Measurements from ENCODE around the gene RING1. TPM values are rescaled to one million over a fixed set of nuclear protein-coding genes. Genes with fewer than 3 reads are reported as not detected.

The RING1 gene
- total RNA-seq (25.0 and 25.6 TPM in 2 replicates), polyA plus RNA-seq (32.3 and 32.5 TPM in 2 replicates)

GRCh38 chr6:33208091-33208967 is at the start of gene RING1:
Gene RING1 (plus strand): TSS chr6:33208500. CDS start chr6:33208823, 323 bp downstream.
- WGBS (ENCODE audit: low lambda C conversion rate, missing lambda C conversion rate): 2% methylated on average over 60 of the region's 86 CpGs
- H3K4me1 ChIP-seq (ENCODE audit: insufficient read depth): peaks cover 30% of the 10 kb centered on the region
- no peaks in the 10 kb centered on the region for H3K36me3 ChIP-seq (replicated peaks; ENCODE audit: insufficient read depth, low read depth)

GRCh38 chr6:33160096-33160495 is 48.2 kb upstream of the RING1 start:
- Histone ChIP-seq H3K27me3 (no peaks in the 10 kb centered on the region), H3K9me3 (ENCODE audit: low read depth) (no peaks in the 10 kb centered on the region), H2AFZ (no peak overlapping the region), H3K4me1 (ENCODE audit: insufficient read depth) (peaks cover 7% of the 10 kb centered on the region), H3K4me2 (no peak overlapping the region), H3K4me3 (no peak overlapping the region), H3K36me3 (replicated peaks; ENCODE audit: insufficient read depth, low read depth) (no peaks in the 10 kb centered on the region), H3K79me2 (no peaks in the 10 kb centered on the region), H3K9me2 (replicated peaks; ENCODE audit: insufficient read depth) (no peaks in the 10 kb centered on the region), H3K27ac (no peak overlapping the region), H4K20me1 (ENCODE audit: insufficient read depth, poor library complexity, severe bottlenecking) (no peaks in the 10 kb centered on the region)
- 94% methylated on average over 11 of the region's 11 CpGs for WGBS (ENCODE audit: low lambda C conversion rate, missing lambda C conversion rate)
- DNase-seq (ENCODE audit: low spot score): no peak
- no peak for TF ChIP-seq CTCF (IDR thresholded peaks at IDR 0.05; ENCODE audit: poor library complexity)
- no peak for TF ChIP-seq EZH2 (IDR thresholded peaks at IDR 0.05; ENCODE audit: borderline replicate concordance)
- no peak for TF ChIP-seq EZH2phosphoT487 (IDR thresholded peaks at IDR 0.05; ENCODE audit: low read depth, severe bottlenecking, unreplicated experiment)

More at GRCh38 chr6:33208091-33208967, at the start of gene RING1:
- Histone ChIP-seq H3K4me2 (peak within 1 kb of the TSS; percentile 91), H3K4me3 (peak within 1 kb of the TSS; percentile 74), H3K9me2 (replicated peaks; ENCODE audit: insufficient read depth) (no peaks in the 10 kb centered on the region), H3K79me2 (peaks cover 23% of the 10 kb centered on the region), H3K9me3 (ENCODE audit: low read depth) (no peaks in the 10 kb centered on the region), H3K27me3 (no peaks in the 10 kb centered on the region), H2AFZ (peak within 1 kb of the TSS; percentile 64), H3K27ac (peak within 1 kb of the TSS; percentile 94), H4K20me1 (ENCODE audit: insufficient read depth, poor library complexity, severe bottlenecking) (no peaks in the 10 kb centered on the region)
- TF ChIP-seq CTCF (IDR thresholded peaks at IDR 0.05; ENCODE audit: poor library complexity): no peak
- no peak for TF ChIP-seq EZH2 (IDR thresholded peaks at IDR 0.05; ENCODE audit: borderline replicate concordance)
- no peak for TF ChIP-seq EZH2phosphoT487 (IDR thresholded peaks at IDR 0.05; ENCODE audit: low read depth, severe bottlenecking, unreplicated experiment)
- peak; percentile 92 for DNase-seq (ENCODE audit: low spot score)

- peaks cover 7% of the 10 kb centered on the region for H3K4me1 ChIP-seq (ENCODE audit: insufficient read depth)
- H3K9me3 ChIP-seq (ENCODE audit: low read depth): no peaks in the 10 kb centered on the region
- no peak overlapping the region for H3K4me3 ChIP-seq
- no peak for TF ChIP-seq CTCF (IDR thresholded peaks at IDR 0.05; ENCODE audit: poor library complexity)
- no peak for TF ChIP-seq EZH2phosphoT487 (IDR thresholded peaks at IDR 0.05; ENCODE audit: low read depth, severe bottlenecking, unreplicated experiment)
- TF ChIP-seq EZH2 (IDR thresholded peaks at IDR 0.05; ENCODE audit: borderline replicate concordance): no peak
- WGBS (ENCODE audit: low lambda C conversion rate, missing lambda C conversion rate): 53% methylated on average over 13 of the region's 13 CpGs
- H4K20me1 ChIP-seq (ENCODE audit: insufficient read depth, poor library complexity, severe bottlenecking): no peaks in the 10 kb centered on the region
- H3K4me2 ChIP-seq: peak overlapping the region; percentile 94
- H3K79me2 ChIP-seq: no peaks in the 10 kb centered on the region
- H2AFZ ChIP-seq: no peak overlapping the region
- peak; percentile 65 for DNase-seq (ENCODE audit: low spot score)
- no peaks in the 10 kb centered on the region for H3K27me3 ChIP-seq
- H3K27ac ChIP-seq: peak overlapping the region; percentile 37
- no peaks in the 10 kb centered on the region for H3K9me2 ChIP-seq (replicated peaks; ENCODE audit: insufficient read depth)
- H3K36me3 ChIP-seq (replicated peaks; ENCODE audit: insufficient read depth, low read depth): no peaks in the 10 kb centered on the region
Observed at GRCh38 chr6:33160728-33161344, 47.5 kb upstream of the RING1 start.
